ENCODE data around the gene RHBDF2. TPM values are rescaled to one million over a fixed set of nuclear protein-coding genes. Genes with fewer than 3 reads are reported as not detected.

Gene RHBDF2
- polyA plus RNA-seq, 4 donors = 2.0 to 43.2 (median 10.9) TPM

DNA sequence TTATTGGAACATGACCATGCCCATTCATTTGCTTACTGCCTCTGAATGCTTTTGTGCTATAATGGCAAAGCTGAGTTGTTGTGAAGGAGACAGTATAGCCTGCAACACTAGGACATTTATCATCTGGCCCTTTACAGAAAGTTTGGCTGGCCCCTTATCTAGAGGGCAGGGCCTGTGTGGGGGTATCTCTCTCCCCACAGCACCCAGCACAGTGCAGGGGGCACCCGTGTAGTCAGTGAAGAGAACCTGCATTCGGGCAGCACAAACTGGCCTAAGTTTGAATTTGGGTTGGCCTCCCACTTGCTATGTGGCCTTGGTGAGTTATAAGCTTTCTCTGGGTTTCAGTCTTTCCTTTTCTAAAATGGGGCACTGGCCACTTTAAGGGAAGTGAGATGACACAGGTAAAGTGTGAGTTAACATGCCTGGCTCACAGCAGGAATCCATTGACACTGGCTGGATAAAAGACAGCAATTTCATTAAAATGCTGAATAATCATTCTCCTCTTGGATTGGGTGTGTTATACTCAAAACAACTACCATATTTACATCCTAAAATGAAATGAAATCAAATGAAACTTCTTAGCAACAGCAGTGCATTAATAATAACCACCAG lies 60.4 kb downstream of the RHBDF2 start:
- no peak for DNase-seq
- no peak for FAIRE-seq
- 79 to 89% (median 88%) methylated on average over 2 of the region's 2 CpGs for WGBS, 3 donors
- Histone ChIP-seq H3K9me3 (ENCODE audit: control insufficient read depth in 2 of 2, insufficient read depth in 1 of 2, low read depth in 1 of 2, low read length in 1 of 2) (no peaks in the 10 kb centered on the region), H3K4me3 (ENCODE audit: low read depth in 1 of 3, low read length in 3 of 3) (no peak overlapping the region), H3K27me3 (ENCODE audit: control insufficient read depth in 3 of 3, insufficient read depth in 3 of 3, low read length in 3 of 3) (no peaks in the 10 kb centered on the region), H3K4me1 (ENCODE audit: control insufficient read depth in 3 of 3, insufficient read depth in 2 of 3, low read depth in 1 of 3, low read length in 2 of 3) (peaks cover 0 to 4% (median 0%) of the 10 kb centered on the region in 3 donors), H3K27ac (ENCODE audit: low read depth in 1 of 3, low read length in 2 of 3) (no peak overlapping the region), H3K36me3 (ENCODE audit: control insufficient read depth in 3 of 3, insufficient read depth in 2 of 3, low read depth in 1 of 3, low read length in 3 of 3) (peaks cover 0 to 11% (median 0%) of the 10 kb centered on the region in 3 donors)

DNA sequence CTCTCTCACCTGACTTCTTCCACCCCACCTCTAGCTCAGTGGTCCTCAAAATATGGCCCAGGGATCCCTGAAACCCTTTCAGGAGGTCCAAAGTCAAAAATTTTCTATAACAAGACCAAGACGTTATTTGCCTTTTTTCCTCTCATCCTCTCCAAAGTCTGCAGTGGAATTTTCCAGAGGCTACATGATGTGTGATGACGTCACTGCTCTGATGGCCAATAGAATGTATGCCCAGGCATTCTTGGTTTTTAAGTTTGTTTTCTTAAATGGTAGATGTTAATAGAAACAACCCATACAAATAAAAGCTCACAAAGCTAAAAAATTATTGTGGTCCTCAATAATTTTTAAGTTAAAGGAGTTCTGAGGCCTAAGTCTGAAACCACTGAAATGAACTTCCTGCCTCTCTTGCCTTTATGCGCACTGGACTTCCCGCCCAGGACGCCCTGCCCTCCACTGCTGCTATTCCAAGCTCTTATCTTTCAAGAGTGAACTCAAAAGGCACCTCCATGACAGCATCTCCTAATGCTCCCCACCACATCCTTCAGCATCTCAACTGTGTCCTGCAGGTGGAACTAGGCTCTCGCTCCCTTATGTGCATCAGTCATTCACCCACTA lies 61.8 kb downstream of the RHBDF2 start:
- no peak for FAIRE-seq

DNA sequence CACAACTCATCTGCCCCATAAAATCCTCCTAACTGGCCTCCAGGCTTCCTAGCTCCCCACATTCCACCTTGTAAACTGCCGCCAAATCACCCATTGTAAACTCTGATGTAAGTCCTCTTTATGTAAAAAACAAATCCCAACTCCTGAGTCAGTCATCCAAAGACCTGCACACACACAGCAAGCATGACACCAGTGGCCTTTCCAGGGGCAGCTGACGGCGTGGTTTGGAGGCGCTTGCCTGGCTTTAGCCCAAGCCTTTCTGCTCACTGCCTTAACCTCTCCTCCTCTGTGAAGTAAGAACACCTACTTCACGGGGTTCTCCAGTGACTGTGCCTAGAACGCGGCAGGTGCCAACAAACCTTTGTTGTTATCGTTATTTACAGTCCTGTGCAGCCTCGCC lies 62.3 kb downstream of the RHBDF2 start:
- Histone ChIP-seq H3K9me3 (ENCODE audit: control insufficient read depth in 2 of 2, insufficient read depth in 1 of 2, low read depth in 1 of 2, low read length in 1 of 2) (no peaks in the 10 kb centered on the region), H3K27ac (ENCODE audit: low read depth in 1 of 3, low read length in 2 of 3) (no peak overlapping the region), H3K27me3 (ENCODE audit: control insufficient read depth in 3 of 3, insufficient read depth in 3 of 3, low read length in 3 of 3) (no peaks in the 10 kb centered on the region), H3K4me1 (ENCODE audit: control insufficient read depth in 3 of 3, insufficient read depth in 2 of 3, low read depth in 1 of 3, low read length in 2 of 3) (peaks cover 0 to 4% (median 0%) of the 10 kb centered on the region in 3 donors), H3K36me3 (ENCODE audit: control insufficient read depth in 3 of 3, insufficient read depth in 2 of 3, low read depth in 1 of 3, low read length in 3 of 3) (peaks cover 0 to 14% (median 0%) of the 10 kb centered on the region in 3 donors), H3K4me3 (ENCODE audit: low read depth in 1 of 3, low read length in 3 of 3) (no peak overlapping the region)
- 63 to 89% (median 77%) methylated on average over 9 of the region's 9 CpGs for WGBS, 3 donors
- no peak for DNase-seq
- no peak for FAIRE-seq

More for the DNA sequence above, 61.8 kb downstream of the RHBDF2 start:
- no peaks in the 10 kb centered on the region for H3K27me3 ChIP-seq (ENCODE audit: control insufficient read depth in 3 of 3, insufficient read depth in 3 of 3, low read length in 3 of 3)
- no peak for DNase-seq
- H3K4me1 ChIP-seq (ENCODE audit: control insufficient read depth in 3 of 3, insufficient read depth in 2 of 3, low read depth in 1 of 3, low read length in 2 of 3) = peaks cover 0 to 4% (median 0%) of the 10 kb centered on the region in 3 donors
- WGBS, 3 donors = 88 to 94% (median 90%) methylated on average over 6 of the region's 6 CpGs
- peaks cover 0 to 14% (median 0%) of the 10 kb centered on the region in 3 donors for H3K36me3 ChIP-seq (ENCODE audit: control insufficient read depth in 3 of 3, insufficient read depth in 2 of 3, low read depth in 1 of 3, low read length in 3 of 3)
- H3K27ac ChIP-seq (ENCODE audit: low read depth in 1 of 3, low read length in 2 of 3) = no peak overlapping the region
- no peak overlapping the region for H3K4me3 ChIP-seq (ENCODE audit: low read depth in 1 of 3, low read length in 3 of 3)
- no peaks in the 10 kb centered on the region for H3K9me3 ChIP-seq (ENCODE audit: control insufficient read depth in 2 of 2, insufficient read depth in 1 of 2, low read depth in 1 of 2, low read length in 1 of 2)

DNA sequence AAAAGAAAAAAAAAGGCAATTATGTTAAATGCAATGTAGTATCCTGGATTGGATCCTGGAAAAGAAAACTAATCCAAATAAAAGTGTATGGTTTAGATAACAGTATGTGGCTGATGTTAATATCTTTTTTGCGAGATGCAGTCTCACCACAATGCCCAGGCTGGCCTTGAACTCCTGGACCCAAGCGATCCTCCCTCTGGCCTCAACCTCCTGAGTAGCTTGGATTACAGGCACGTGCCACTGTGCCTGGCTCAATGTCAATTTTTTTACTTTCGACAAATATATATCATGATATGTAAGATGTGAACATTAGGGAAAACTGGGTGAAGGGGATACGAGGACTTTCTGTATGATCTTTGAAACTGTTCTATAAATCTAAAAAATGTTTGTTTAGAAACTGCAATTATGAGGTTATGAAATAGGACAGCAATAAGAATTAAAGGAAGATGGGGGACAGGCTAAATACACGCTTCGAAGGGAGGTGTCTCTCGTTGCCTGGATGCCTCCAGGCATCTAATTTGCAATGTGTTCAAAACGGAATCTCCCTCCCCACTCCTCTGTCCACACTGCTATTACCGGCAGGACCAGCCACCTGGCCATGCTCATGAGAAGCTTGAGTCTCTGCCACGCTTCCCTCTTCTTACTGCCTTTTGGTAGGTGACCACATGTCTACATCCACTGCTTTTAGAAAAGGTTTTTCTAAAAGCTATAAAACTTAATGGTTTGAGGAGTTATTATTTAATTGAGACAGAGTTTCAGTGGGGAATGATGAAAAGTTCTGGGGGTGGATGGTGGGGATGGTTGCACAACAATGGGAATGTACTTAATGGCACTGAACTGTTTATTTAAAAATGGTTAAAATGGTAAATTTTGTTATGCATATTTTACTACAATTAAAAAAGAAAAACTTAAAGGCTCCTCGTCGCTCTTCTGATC lies 63.5 kb downstream of the RHBDF2 start:
- no peaks in the 10 kb centered on the region for H3K9me3 ChIP-seq (ENCODE audit: control insufficient read depth in 2 of 2, insufficient read depth in 1 of 2, low read depth in 1 of 2, low read length in 1 of 2)
- H3K36me3 ChIP-seq (ENCODE audit: control insufficient read depth in 3 of 3, insufficient read depth in 2 of 3, low read depth in 1 of 3, low read length in 3 of 3) = peaks cover 0 to 16% (median 0%) of the 10 kb centered on the region in 3 donors
- DNase-seq (no peak), FAIRE-seq (no peak)
- 72 to 80% (median 72%) methylated on average over 13 of the region's 13 CpGs for WGBS, 3 donors
- no peak overlapping the region for H3K4me3 ChIP-seq (ENCODE audit: low read depth in 1 of 3, low read length in 3 of 3)
- peaks cover 0 to 4% (median 0%) of the 10 kb centered on the region in 3 donors for H3K4me1 ChIP-seq (ENCODE audit: control insufficient read depth in 3 of 3, insufficient read depth in 2 of 3, low read depth in 1 of 3, low read length in 2 of 3)
- no peaks in the 10 kb centered on the region for H3K27me3 ChIP-seq (ENCODE audit: control insufficient read depth in 3 of 3, insufficient read depth in 3 of 3, low read length in 3 of 3)
- no peak overlapping the region for H3K27ac ChIP-seq (ENCODE audit: low read depth in 1 of 3, low read length in 2 of 3)

DNA sequence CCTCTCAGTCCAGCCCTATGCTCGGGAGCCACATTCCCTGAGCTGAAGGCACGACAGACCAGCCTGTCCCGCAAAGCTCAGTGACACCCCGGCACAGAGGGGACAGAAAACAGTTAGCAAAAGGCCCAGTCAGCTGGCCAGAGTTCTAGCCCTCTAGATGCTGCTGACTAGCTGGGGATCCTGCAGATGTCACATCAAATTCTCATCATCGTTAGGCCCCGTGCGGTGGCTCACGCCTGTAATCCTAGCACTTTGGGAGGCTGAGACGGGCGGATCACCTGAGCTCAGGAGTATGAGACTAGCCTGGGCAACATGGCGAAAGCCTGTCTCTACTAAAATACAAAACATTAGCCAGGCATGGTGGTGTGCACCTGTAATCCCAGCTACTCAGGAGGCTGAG lies 65.5 kb downstream of the RHBDF2 start:
- H3K27me3 ChIP-seq (ENCODE audit: control insufficient read depth in 3 of 3, insufficient read depth in 3 of 3, low read length in 3 of 3) = no peaks in the 10 kb centered on the region
- H3K9me3 ChIP-seq (ENCODE audit: control insufficient read depth in 2 of 2, insufficient read depth in 1 of 2, low read depth in 1 of 2, low read length in 1 of 2) = no peaks in the 10 kb centered on the region
- DNase-seq (no peak), FAIRE-seq (no peak)
- H3K4me1 ChIP-seq (ENCODE audit: control insufficient read depth in 3 of 3, insufficient read depth in 2 of 3, low read depth in 1 of 3, low read length in 2 of 3) = peaks cover 0 to 4% (median 0%) of the 10 kb centered on the region in 3 donors
- H3K27ac ChIP-seq (ENCODE audit: low read depth in 1 of 3, low read length in 2 of 3) = no peak overlapping the region
- H3K36me3 ChIP-seq (ENCODE audit: control insufficient read depth in 3 of 3, insufficient read depth in 2 of 3, low read depth in 1 of 3, low read length in 3 of 3) = peaks cover 0 to 11% (median 0%) of the 10 kb centered on the region in 3 donors
- H3K4me3 ChIP-seq (ENCODE audit: low read depth in 1 of 3, low read length in 3 of 3) = no peak overlapping the region
- 96% methylated on average over 11 of the region's 11 CpGs for WGBS, 3 donors

- DNase-seq = no peak
- no peaks in the 10 kb centered on the region for H3K27me3 ChIP-seq (ENCODE audit: control insufficient read depth in 3 of 3, insufficient read depth in 3 of 3, low read length in 3 of 3)
- H3K36me3 ChIP-seq (ENCODE audit: control insufficient read depth in 3 of 3, insufficient read depth in 2 of 3, low read depth in 1 of 3, low read length in 3 of 3) = peaks cover 0 to 10% (median 0%) of the 10 kb centered on the region in 3 donors
- H3K4me1 ChIP-seq (ENCODE audit: control insufficient read depth in 3 of 3, insufficient read depth in 2 of 3, low read depth in 1 of 3, low read length in 2 of 3) = peaks cover 0 to 4% (median 0%) of the 10 kb centered on the region in 3 donors
- no peak overlapping the region for H3K27ac ChIP-seq (ENCODE audit: low read depth in 1 of 3, low read length in 2 of 3)
- H3K4me3 ChIP-seq (ENCODE audit: low read depth in 1 of 3, low read length in 3 of 3) = no peak overlapping the region
- H3K9me3 ChIP-seq (ENCODE audit: control insufficient read depth in 2 of 2, insufficient read depth in 1 of 2, low read depth in 1 of 2, low read length in 1 of 2) = no peaks in the 10 kb centered on the region
- WGBS, 3 donors = 84 to 92% (median 89%) methylated on average over 7 of the region's 7 CpGs
- no peak for FAIRE-seq
These were observed 66.4 kb downstream of the RHBDF2 start for GRCh38 chr17:76434870-76435269.

- FAIRE-seq = no peak
- no peaks in the 10 kb centered on the region for H3K4me1 ChIP-seq (ENCODE audit: control insufficient read depth in 3 of 3, insufficient read depth in 2 of 3, low read depth in 1 of 3, low read length in 2 of 3)
These were observed 67.5 kb downstream of the RHBDF2 start for GRCh38 chr17:76433693-76434092.

GRCh38 chr17:76432712-76433336 lies 68.4 kb downstream of the RHBDF2 start:
- no peak for DNase-seq
- Histone ChIP-seq H3K27ac (ENCODE audit: low read depth in 1 of 3, low read length in 2 of 3) (no peak overlapping the region), H3K27me3 (ENCODE audit: control insufficient read depth in 3 of 3, insufficient read depth in 3 of 3, low read length in 3 of 3) (no peaks in the 10 kb centered on the region), H3K9me3 (ENCODE audit: control insufficient read depth in 2 of 2, insufficient read depth in 1 of 2, low read depth in 1 of 2, low read length in 1 of 2) (no peaks in the 10 kb centered on the region), H3K4me1 (ENCODE audit: control insufficient read depth in 3 of 3, insufficient read depth in 2 of 3, low read depth in 1 of 3, low read length in 2 of 3) (peaks cover 0 to 3% (median 0%) of the 10 kb centered on the region in 3 donors), H3K4me3 (ENCODE audit: low read depth in 1 of 3, low read length in 3 of 3) (no peak overlapping the region), H3K36me3 (ENCODE audit: control insufficient read depth in 3 of 3, insufficient read depth in 2 of 3, low read depth in 1 of 3, low read length in 3 of 3) (peaks cover 0 to 10% (median 0%) of the 10 kb centered on the region in 3 donors)
- FAIRE-seq = no peak
- WGBS, 3 donors = 76 to 79% (median 77%) methylated on average over 3 of the region's 3 CpGs

More at GRCh38 chr17:76433693-76434092, 67.5 kb downstream of the RHBDF2 start:
- no peak overlapping the region for H3K4me3 ChIP-seq (ENCODE audit: low read depth in 1 of 3, low read length in 3 of 3)
- H3K9me3 ChIP-seq (ENCODE audit: control insufficient read depth in 2 of 2, insufficient read depth in 1 of 2, low read depth in 1 of 2, low read length in 1 of 2) = no peaks in the 10 kb centered on the region
- DNase-seq = no peak
- H3K27ac ChIP-seq (ENCODE audit: low read depth in 1 of 3, low read length in 2 of 3) = no peak overlapping the region
- 93 to 96% (median 94%) methylated on average over 9 of the region's 9 CpGs for WGBS, 3 donors
- no peaks in the 10 kb centered on the region for H3K27me3 ChIP-seq (ENCODE audit: control insufficient read depth in 3 of 3, insufficient read depth in 3 of 3, low read length in 3 of 3)
- peaks cover 0 to 10% (median 0%) of the 10 kb centered on the region in 3 donors for H3K36me3 ChIP-seq (ENCODE audit: control insufficient read depth in 3 of 3, insufficient read depth in 2 of 3, low read depth in 1 of 3, low read length in 3 of 3)

Measured in small intestine (tissue), 7 donors.